GM18867 (cell line): Measurements from ENCODE around the gene NAV3.

ENCODE experiments used
- ATAC-seq: cut with Tn5 transposase; IDR thresholded peaks from one replicate; pipeline ENCODE4 v1.9.1; 2021; ENCODE audit warnings: mild to moderate bottlenecking, moderate library complexity; ENCODE audit not compliant: unreplicated experiment

Gene NAV3

GRCh38 chr12:77841521-77841920 lies 10.8 kb downstream of the NAV3 start:
- no peak for ATAC-seq

- no peak for ATAC-seq
Measured at GRCh38 chr12:77842430-77842829, 11.7 kb downstream of the NAV3 start.

- no peak for ATAC-seq
Measured at GRCh38 chr12:77845831-77846230, 15.1 kb downstream of the NAV3 start.

- peak; percentile 99 for ATAC-seq
Measured at GRCh38 chr12:77847060-77847541, 16.4 kb downstream of the NAV3 start.

GRCh38 chr12:77847680-77848431 lies 17.2 kb downstream of the NAV3 start:
- no peak for ATAC-seq

- no peak for ATAC-seq
Measured at GRCh38 chr12:77850129-77850528, 19.4 kb downstream of the NAV3 start.

GRCh38 chr12:77850698-77851097 lies 20.0 kb downstream of the NAV3 start:
- ATAC-seq, result no peak

- ATAC-seq, result no peak
Measured at GRCh38 chr12:77855548-77855947, 24.9 kb downstream of the NAV3 start.

- ATAC-seq, result no peak
Measured at GRCh38 chr12:77861317-77861716, 30.6 kb downstream of the NAV3 start.

GRCh38 chr12:77865178-77865577 lies 34.5 kb downstream of the NAV3 start:
- ATAC-seq, result no peak

GRCh38 chr12:77878901-77879300 lies 48.2 kb downstream of the NAV3 start:
- ATAC-seq, result no peak

- peak; percentile 73 for ATAC-seq
Measured at GRCh38 chr12:77882709-77883108, 52.0 kb downstream of the NAV3 start.

GRCh38 chr12:77888611-77889010 lies 57.9 kb downstream of the NAV3 start:
- ATAC-seq, result no peak

- ATAC-seq, result no peak
Measured at GRCh38 chr12:77891518-77892147, 60.9 kb downstream of the NAV3 start.

GRCh38 chr12:77893918-77894317 lies 63.2 kb downstream of the NAV3 start:
- no peak for ATAC-seq

- no peak for ATAC-seq
Measured at GRCh38 chr12:77894556-77894955, 63.9 kb downstream of the NAV3 start.

- no peak for ATAC-seq
Measured at GRCh38 chr12:77895699-77896098, 65.0 kb downstream of the NAV3 start.

- no peak for ATAC-seq
Measured at GRCh38 chr12:77907936-77908335, 77.2 kb downstream of the NAV3 start.

- no peak for ATAC-seq
Measured at GRCh38 chr12:77914081-77914488, 83.4 kb downstream of the NAV3 start.

- no peak for ATAC-seq
Measured at GRCh38 chr12:77915071-77915600, 84.4 kb downstream of the NAV3 start.

GRCh38 chr12:77916276-77916675 lies 85.6 kb downstream of the NAV3 start:
- ATAC-seq, result no peak

- no peak for ATAC-seq
Measured at GRCh38 chr12:77918046-77918445, 87.4 kb downstream of the NAV3 start.
